B cell (primary cell): ENCODE results near the gene SCART1. TPM values are rescaled to one million over a fixed set of nuclear protein-coding genes. Genes with fewer than 3 reads are reported as not detected.

Source experiments
- ATAC-seq: fragments of 200-7000 bp; cut with Tn5 transposase; one replicate; pipeline ENCODE4 v1.10.0; 2021; ENCODE audit warnings: low read depth, mild to moderate bottlenecking, moderate number of reproducible peaks, moderate library complexity
- CTCF ChIA-PET: fragments of 350-600 bp; sonication (Branson Sonifier 250); formaldehyde crosslinking; loops from one replicate; lab custom pipeline; 2021; ENCODE audit warnings: antibody characterized with exemption, inconsistent platforms; lab: Charles Lee
- POLR2A ChIA-PET: fragments of 350-600 bp; sonication (Branson Sonifier 250); formaldehyde crosslinking; loops from one replicate; lab custom pipeline; 2021; ENCODE audit warnings: antibody characterized with exemption; lab: Charles Lee
- DNase-seq: peaks from one replicate; pipeline ENCODE4 v3.0.0; 2013
- H2AFZ ChIP-seq: 2 replicates; pipeline ENCODE4 v1.6.1; 2012; ENCODE audit warnings: mild to moderate bottlenecking, low read depth, low read length; ENCODE audit not compliant: insufficient read depth, poor library complexity, severe bottlenecking
- H3K27ac ChIP-seq, 2 donors: 1 replicate in 1 of 2; 2 replicates in 1 of 2; pipeline ENCODE4 v1.5.1; 2012 to 2013; ENCODE audit warnings: low read length in 2 of 2, mild to moderate bottlenecking in 2 of 2, moderate library complexity in 1 of 2
- H3K27me3 ChIP-seq, 4 experiments: fragments of 200-600 bp in 1 of 4; sonication (generic) in 1 of 4; replicated peaks in 1 of 4; 1 replicate in 2 of 4; 2 replicates in 2 of 4; pipeline versions ENCODE4 v1.6.1 to v1.7.0; 2013 to 2016; ENCODE audit warnings: low read length in 3 of 4, mild to moderate bottlenecking in 2 of 4, mixed read lengths in 1 of 4, moderate library complexity in 1 of 4; ENCODE audit not compliant: insufficient read depth in 4 of 4, control insufficient read depth in 3 of 4; ENCODE audit errors: control extremely low read depth in 1 of 4
- H3K36me3 ChIP-seq, 2 experiments: replicated peaks in 1 of 2; 1 replicate in 1 of 2; 2 replicates in 1 of 2; pipeline versions ENCODE4 v1.6.1 to v1.7.1; 2013; ENCODE audit warnings: low read length in 1 of 2; ENCODE audit not compliant: insufficient read depth in 2 of 2, control insufficient read depth in 1 of 2; ENCODE audit errors: control extremely low read depth in 1 of 2, extremely low read depth in 1 of 2
- H3K4me1 ChIP-seq, 2 donors: fragments of 200-600 bp in 1 of 2; sonication (generic) in 1 of 2; 1 replicate in 1 of 2; 2 replicates in 1 of 2; pipeline versions ENCODE4 v1.5.1 to v1.6.1; 2013 to 2017; ENCODE audit warnings: low read length in 2 of 2; ENCODE audit not compliant: control insufficient read depth in 2 of 2, insufficient read depth in 2 of 2
- H3K4me2 ChIP-seq: replicated peaks from 2 replicates; pipeline ENCODE3; 2012; ENCODE audit warnings: mild to moderate bottlenecking, low read depth, low read length; ENCODE audit not compliant: poor library complexity, severe bottlenecking
- H3K4me3 ChIP-seq, 5 experiments: fragments of 200-600 bp in 1 of 5; sonication (generic) in 1 of 5; 1 replicate in 3 of 5; 2 replicates in 2 of 5; pipeline versions ENCODE4 v1.5.1 to v1.7.0; 2011 to 2016; ENCODE audit warnings: low read length in 4 of 5, mild to moderate bottlenecking in 4 of 5, low read depth in 2 of 5, control low read depth in 1 of 5, moderate library complexity in 1 of 5; ENCODE audit not compliant: insufficient read depth in 1 of 5; ENCODE audit errors: control extremely low read depth in 1 of 5, extremely low read depth in 1 of 5
- H3K79me2 ChIP-seq: fragments of 200-600 bp; sonication (generic); one replicate; pipeline ENCODE4 v1.6.0; 2016; ENCODE audit warnings: low read length; ENCODE audit not compliant: control insufficient read depth, insufficient read depth
- H3K9ac ChIP-seq: fragments of 200-600 bp; sonication (generic); 2 replicates; pipeline ENCODE4 v1.6.1; 2017; ENCODE audit warnings: mild to moderate bottlenecking, low read length, moderate library complexity
- H3K9me3 ChIP-seq, 3 donors: one replicate each; pipeline versions ENCODE4 v1.6.1 to v1.7.1; 2013; ENCODE audit warnings: low read length in 2 of 3; ENCODE audit not compliant: control insufficient read depth in 2 of 3, insufficient read depth in 1 of 3; ENCODE audit errors: control extremely low read depth in 1 of 3
- H4K20me1 ChIP-seq: 2 replicates; pipeline ENCODE4 v1.6.0; 2012; ENCODE audit warnings: mild to moderate bottlenecking, low read length; ENCODE audit not compliant: insufficient read depth, control insufficient read depth, poor library complexity, severe bottlenecking
- H3K27ac Mint-ChIP-seq: one replicate; pipeline ENCODE4 v1.8.0; 2021; ENCODE audit warnings: mixed read lengths
- H3K27me3 Mint-ChIP-seq: one replicate; pipeline ENCODE4 v1.8.0; 2021; ENCODE audit warnings: mixed read lengths
- H3K4me1 Mint-ChIP-seq: one replicate; pipeline ENCODE4 v1.8.0; 2021; ENCODE audit warnings: mixed read lengths
- H3K4me3 Mint-ChIP-seq: one replicate; pipeline ENCODE4 v1.8.0; 2021; ENCODE audit warnings: mixed read lengths
- H3K9me3 Mint-ChIP-seq: one replicate; pipeline ENCODE4 v1.8.0; 2022; ENCODE audit warnings: mixed read lengths; ENCODE audit not compliant: insufficient read depth
- EZH2 ChIP-seq: IDR thresholded peaks from 2 replicates; pipeline ENCODE4 v1.6.1; 2012; ENCODE audit warnings: borderline replicate concordance, low read depth, mild to moderate bottlenecking, moderate library complexity, low read length; ENCODE audit not compliant: insufficient read depth, poor library complexity, severe bottlenecking
- WGBS: methylation state at CpG from one replicate; pipeline ENCODE4 v1.1.5; 2013; ENCODE audit warnings: missing lambda C conversion rate; ENCODE audit not compliant: insufficient coverage; 5-methylcytosine and 5-hydroxymethylcytosine counted together
- intact Hi-C: fragments of 100-400 bp; cut with micrococcal nuclease; formaldehyde crosslinking; loops from one replicate; pipeline ENCODE4 v1.10.0; 2022
- polyA plus RNA-seq: library from polyadenylated mRNA; depleted of rRNA; stranded (reverse); fragments of >200 nt; gene quantifications from 2 replicates; pipeline ENCODE4 v1.2.3, GENCODE V29; 2012
- total RNA-seq, 2 donors: library from RNA; stranded (reverse); fragments of 120-200 nt in 1 of 2; gene quantifications; 1 replicate in 1 of 2; 2 replicates in 1 of 2; pipeline versions ENCODE4 v1.2.3 to v1.2.4, GENCODE V29; 2013 to 2022
- TF ChIP-seq, protein P1 (sequence below): fragments of 200-600 bp; IDR thresholded peaks from one replicate; pipeline ENCODE4 v1.8.0; 2022; ENCODE audit warnings: antibody characterized with exemption, mild to moderate bottlenecking

The SCART1 gene
- total and polyA plus RNA-seq, 2 donors (not counting 1 experiment from before 2014, with no cell fraction given), result 4.1 to 4.7 TPM

DNA sequence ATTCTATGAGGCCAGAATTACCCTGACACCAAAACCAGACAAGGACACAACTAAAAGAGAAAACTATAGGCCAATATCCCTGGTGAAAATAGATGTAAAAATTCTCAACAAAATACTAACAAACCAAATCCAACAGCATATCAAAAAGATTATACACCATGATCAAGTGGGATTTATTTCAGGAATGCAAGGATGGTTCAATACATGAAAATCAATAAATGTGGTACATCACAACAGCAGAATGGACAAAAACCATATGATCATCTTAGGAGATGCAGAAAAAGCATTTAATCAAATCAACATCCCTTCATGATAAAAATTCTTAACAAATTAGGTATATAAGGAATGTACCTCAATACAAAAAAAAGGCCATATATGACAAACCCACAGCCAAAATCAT lies 5.6 kb upstream of the SCART1 start:
- H3K9ac ChIP-seq, result no peak overlapping the region
- Mint-ChIP-seq H3K27ac (no peak overlapping the region), H3K4me1 (no peaks in the 10 kb centered on the region), H3K27me3 (peaks cover 8% of the 10 kb centered on the region), H3K4me3 (no peak overlapping the region), H3K9me3 (peaks cover 15% of the 10 kb centered on the region)
- no peak overlapping the region for H3K27ac ChIP-seq
- no peaks in the 10 kb centered on the region for H4K20me1 ChIP-seq
- TF ChIP-seq, protein P1, sequence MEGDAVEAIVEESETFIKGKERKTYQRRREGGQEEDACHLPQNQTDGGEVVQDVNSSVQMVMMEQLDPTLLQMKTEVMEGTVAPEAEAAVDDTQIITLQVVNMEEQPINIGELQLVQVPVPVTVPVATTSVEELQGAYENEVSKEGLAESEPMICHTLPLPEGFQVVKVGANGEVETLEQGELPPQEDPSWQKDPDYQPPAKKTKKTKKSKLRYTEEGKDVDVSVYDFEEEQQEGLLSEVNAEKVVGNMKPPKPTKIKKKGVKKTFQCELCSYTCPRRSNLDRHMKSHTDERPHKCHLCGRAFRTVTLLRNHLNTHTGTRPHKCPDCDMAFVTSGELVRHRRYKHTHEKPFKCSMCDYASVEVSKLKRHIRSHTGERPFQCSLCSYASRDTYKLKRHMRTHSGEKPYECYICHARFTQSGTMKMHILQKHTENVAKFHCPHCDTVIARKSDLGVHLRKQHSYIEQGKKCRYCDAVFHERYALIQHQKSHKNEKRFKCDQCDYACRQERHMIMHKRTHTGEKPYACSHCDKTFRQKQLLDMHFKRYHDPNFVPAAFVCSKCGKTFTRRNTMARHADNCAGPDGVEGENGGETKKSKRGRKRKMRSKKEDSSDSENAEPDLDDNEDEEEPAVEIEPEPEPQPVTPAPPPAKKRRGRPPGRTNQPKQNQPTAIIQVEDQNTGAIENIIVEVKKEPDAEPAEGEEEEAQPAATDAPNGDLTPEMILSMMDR, result no peak
- TF ChIP-seq EZH2, result no peak
- H3K4me2 ChIP-seq, result no peak overlapping the region
- no peaks in the 10 kb centered on the region for H3K36me3 ChIP-seq
- no peak overlapping the region for H3K4me3 ChIP-seq
- no peak overlapping the region for H2AFZ ChIP-seq
- ChIA-PET POLR2A (no interaction called here), CTCF (no interaction called here)
- ATAC-seq (no peak), DNase-seq (no peak)
- no peaks in the 10 kb centered on the region for H3K4me1 ChIP-seq
- H3K27me3 ChIP-seq, result no peaks in the 10 kb centered on the region
- H3K79me2 ChIP-seq, result no peaks in the 10 kb centered on the region
- H3K9me3 ChIP-seq, result peaks cover 10 to 32% (median 26%) of the 10 kb centered on the region in 3 donors
- intact Hi-C loops, result no loop called here

- H3K27ac Mint-ChIP-seq, result no peak overlapping the region
- H3K4me3 Mint-ChIP-seq, result no peak overlapping the region
- no peaks in the 10 kb centered on the region for H4K20me1 ChIP-seq
- peaks cover 8% of the 10 kb centered on the region for H3K27me3 Mint-ChIP-seq
- no peaks in the 10 kb centered on the region for H3K36me3 ChIP-seq
- no CpG with 5 or more reads among the region's 4 CpGs for WGBS
- no peak overlapping the region for H3K27ac ChIP-seq
- no peak overlapping the region for H3K4me3 ChIP-seq
- TF ChIP-seq, protein P1, result no peak
- TF ChIP-seq EZH2, result no peak
- H3K79me2 ChIP-seq, result no peaks in the 10 kb centered on the region
- intact Hi-C loops, result no loop called here
- DNase-seq, result no peak
- peaks cover 10 to 26% (median 13%) of the 10 kb centered on the region in 3 donors for H3K9me3 ChIP-seq
- CTCF ChIA-PET, result interaction anchor here (1.4 to 1.7 kb wide), 2 partner anchors 119 to 122 kb away, joined by 3 to 5 read pairs; no protein-coding TSS in a partner anchor
- no peaks in the 10 kb centered on the region for H3K4me1 Mint-ChIP-seq
- no peak overlapping the region for H3K9ac ChIP-seq
- no peaks in the 10 kb centered on the region for H3K4me1 ChIP-seq
- POLR2A ChIA-PET, result no interaction called here
- H3K9me3 Mint-ChIP-seq, result peaks cover 15% of the 10 kb centered on the region
- H3K27me3 ChIP-seq, result no peaks in the 10 kb centered on the region
- ATAC-seq, result no peak
- H2AFZ ChIP-seq, result no peak overlapping the region
- no peak overlapping the region for H3K4me2 ChIP-seq
Observed at GRCh38 chr10:133451346-133451745, 2.4 kb upstream of the SCART1 start.
